Fibroblast of lung (primary cell): Measurements from ENCODE around the gene MAP4K4.

Experiments used
- EZH2 ChIP-seq: IDR thresholded peaks from 2 replicates; pipeline ENCODE4 v1.5.1; 2012; ENCODE audit warnings: low read length, control low read depth, mild to moderate bottlenecking; ENCODE audit errors: missing control alignments
- TF ChIP-seq, protein P1 (sequence below), 2 donors: IDR thresholded peaks in 1 of 2; conservative IDR thresholded peaks in 1 of 2; 1 replicate in 1 of 2; 2 replicates in 1 of 2; pipeline ENCODE4 v1.5.1; 2011 to 2012; ENCODE audit warnings: low read length in 2 of 2, control low read depth in 1 of 2, inconsistent platforms in 1 of 2, low read depth in 1 of 2, mild to moderate bottlenecking in 1 of 2

GRCh38 chr2:101902169-101902568 lies 204.7 kb downstream of the MAP4K4 start:
- TF ChIP-seq, protein P1, sequence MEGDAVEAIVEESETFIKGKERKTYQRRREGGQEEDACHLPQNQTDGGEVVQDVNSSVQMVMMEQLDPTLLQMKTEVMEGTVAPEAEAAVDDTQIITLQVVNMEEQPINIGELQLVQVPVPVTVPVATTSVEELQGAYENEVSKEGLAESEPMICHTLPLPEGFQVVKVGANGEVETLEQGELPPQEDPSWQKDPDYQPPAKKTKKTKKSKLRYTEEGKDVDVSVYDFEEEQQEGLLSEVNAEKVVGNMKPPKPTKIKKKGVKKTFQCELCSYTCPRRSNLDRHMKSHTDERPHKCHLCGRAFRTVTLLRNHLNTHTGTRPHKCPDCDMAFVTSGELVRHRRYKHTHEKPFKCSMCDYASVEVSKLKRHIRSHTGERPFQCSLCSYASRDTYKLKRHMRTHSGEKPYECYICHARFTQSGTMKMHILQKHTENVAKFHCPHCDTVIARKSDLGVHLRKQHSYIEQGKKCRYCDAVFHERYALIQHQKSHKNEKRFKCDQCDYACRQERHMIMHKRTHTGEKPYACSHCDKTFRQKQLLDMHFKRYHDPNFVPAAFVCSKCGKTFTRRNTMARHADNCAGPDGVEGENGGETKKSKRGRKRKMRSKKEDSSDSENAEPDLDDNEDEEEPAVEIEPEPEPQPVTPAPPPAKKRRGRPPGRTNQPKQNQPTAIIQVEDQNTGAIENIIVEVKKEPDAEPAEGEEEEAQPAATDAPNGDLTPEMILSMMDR (conservative IDR thresholded peaks at IDR 0.05 in 1 of 2, IDR thresholded peaks at IDR 0.05 in 1 of 2; ENCODE audit: low read depth in 1 of 2, low read length in 2 of 2): no peak
- TF ChIP-seq EZH2: no peak
